Karpas-422 (cell line): ENCODE results near the gene VIM. TPM values are rescaled to one million over a fixed set of nuclear protein-coding genes. Genes with fewer than 3 reads are reported as not detected.
A peak's percentile ranks its signal among the peaks of the same experiment; 100 is the strongest.
"Not testable (repeated sequence)": the region's sequence is repeated elsewhere in the genome, so short reads cannot be mapped to it uniquely, and the experiment has no call there.

Experiments used
- DNase-seq: peaks from one replicate; pipeline ENCODE4 v3.0.0-alpha.2; 2015
- H2AFZ ChIP-seq: fragments of 200-600 bp; sonication (generic); 2 replicates; pipeline ENCODE4 v1.6.1; 2014; ENCODE audit warnings: antibody characterized with exemption, low read length, mixed read lengths
- H3K27ac ChIP-seq: fragments of 200-600 bp; sonication (generic); 2 replicates; pipeline ENCODE4 v1.5.1; 2014; ENCODE audit warnings: mild to moderate bottlenecking, low read length, moderate library complexity
- H3K27me3 ChIP-seq: fragments of 200-600 bp; sonication (generic); 2 replicates; pipeline ENCODE4 v1.6.1; 2014; ENCODE audit warnings: low read length, mixed read lengths
- H3K36me3 ChIP-seq: fragments of 200-600 bp; sonication (generic); 2 replicates; pipeline ENCODE4 v1.6.1; 2014; ENCODE audit warnings: low read length, mixed read lengths; ENCODE audit not compliant: insufficient read depth
- H3K4me1 ChIP-seq: fragments of 200-600 bp; sonication (generic); 2 replicates; pipeline ENCODE4 v1.6.1; 2014; ENCODE audit warnings: mild to moderate bottlenecking, low read length, mixed read lengths
- H3K4me2 ChIP-seq: fragments of 200-600 bp; sonication (generic); 2 replicates; pipeline ENCODE4 v1.6.1; 2014; ENCODE audit warnings: low read length, low read depth, mild to moderate bottlenecking; ENCODE audit not compliant: poor library complexity, severe bottlenecking
- H3K4me3 ChIP-seq: fragments of 200-600 bp; sonication (generic); 2 replicates; pipeline ENCODE4 v1.5.1; 2014; ENCODE audit warnings: mild to moderate bottlenecking, antibody characterized with exemption, low read length, mixed read lengths
- H3K79me2 ChIP-seq: fragments of 200-600 bp; sonication (generic); 2 replicates; pipeline ENCODE4 v1.6.1; 2014; ENCODE audit warnings: mild to moderate bottlenecking, low read length, mixed read lengths
- H3K9ac ChIP-seq: fragments of 200-600 bp; sonication (generic); 2 replicates; pipeline ENCODE4 v1.6.0; 2014; ENCODE audit warnings: low read length
- H3K9me2 ChIP-seq: fragments of 200-600 bp; sonication (generic), shearing (Covaris generic); replicated peaks from 2 replicates; pipeline ENCODE4 v1.6.0; 2014; ENCODE audit warnings: mild to moderate bottlenecking, low read length, moderate library complexity; ENCODE audit not compliant: insufficient read depth
- H3K9me3 ChIP-seq: fragments of 300-700, 200-600 bp; sonication (generic); 2 replicates; pipeline ENCODE4 v1.6.1; 2014; ENCODE audit warnings: low read length, mixed read lengths
- H4K20me1 ChIP-seq: fragments of 200-600 bp; sonication (generic); 2 replicates; pipeline ENCODE4 v1.6.1; 2014; ENCODE audit warnings: mild to moderate bottlenecking, antibody characterized with exemption, low read length, low read depth; ENCODE audit not compliant: insufficient read depth
- total RNA-seq: library from RNA; depleted of rRNA; stranded (reverse); fragments of >200 nt; shearing (Covaris generic); gene quantifications from 2 replicates; pipeline ENCODE4 v1.2.3, GENCODE V29; 2014; ENCODE audit warnings: low replicate concordance

The VIM gene
- total RNA-seq, 1 experiment from 2014 or later = 7.0 TPM

DNA sequence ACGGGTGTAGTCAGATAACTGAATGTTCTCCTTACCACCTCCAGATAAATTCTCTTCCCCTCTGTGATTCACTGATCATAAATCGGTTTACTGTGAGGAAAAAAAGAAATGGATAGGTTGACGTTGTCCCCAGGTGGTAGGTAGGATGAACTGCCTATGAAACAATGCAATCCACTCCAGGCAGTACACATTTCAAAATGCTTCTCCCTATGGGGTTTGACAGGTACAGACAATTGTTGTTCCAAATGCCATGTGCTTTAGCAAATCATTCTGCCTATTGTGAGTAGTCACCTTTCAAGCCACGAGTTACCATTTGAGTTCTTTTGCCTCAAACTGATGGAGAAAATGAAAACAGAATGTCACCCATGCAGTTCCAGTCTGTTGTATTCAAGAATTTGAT lies 21.8 kb downstream of the VIM start:
- no peaks in the 10 kb centered on the region for H3K9me3 ChIP-seq
- H3K4me2 ChIP-seq = no peak overlapping the region
- H3K9me2 ChIP-seq = no peaks in the 10 kb centered on the region
- no peak overlapping the region for H3K9ac ChIP-seq
- no peak for DNase-seq
- no peak overlapping the region for H2AFZ ChIP-seq
- H3K36me3 ChIP-seq = no peaks in the 10 kb centered on the region
- H3K4me3 ChIP-seq = no peak overlapping the region
- H3K27ac ChIP-seq = no peak overlapping the region
- H3K27me3 ChIP-seq = no peaks in the 10 kb centered on the region
- H4K20me1 ChIP-seq = no peaks in the 10 kb centered on the region
- H3K79me2 ChIP-seq = no peaks in the 10 kb centered on the region
- H3K4me1 ChIP-seq = no peaks in the 10 kb centered on the region

DNA sequence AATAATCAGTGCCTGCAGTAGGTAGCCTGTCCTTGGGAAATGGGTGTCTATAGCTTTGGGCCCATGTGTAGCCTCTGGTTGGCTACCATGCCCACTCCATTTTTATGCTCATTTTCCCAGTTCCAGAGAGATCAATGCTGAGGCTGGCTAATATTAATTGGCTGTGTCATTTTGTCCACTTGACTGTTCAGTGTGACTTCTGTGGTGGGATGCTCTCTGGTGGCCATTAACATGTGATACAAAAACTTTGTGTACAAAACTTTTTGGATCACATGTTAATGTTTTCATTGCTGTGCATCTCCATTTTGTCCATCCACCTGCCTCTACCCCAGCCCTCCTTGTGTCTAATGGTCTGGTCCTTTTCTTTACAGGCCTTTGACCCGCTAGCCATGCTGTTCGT lies 22.7 kb downstream of the VIM start:
- no peak for DNase-seq
- H3K9ac ChIP-seq = no peak overlapping the region

DNA sequence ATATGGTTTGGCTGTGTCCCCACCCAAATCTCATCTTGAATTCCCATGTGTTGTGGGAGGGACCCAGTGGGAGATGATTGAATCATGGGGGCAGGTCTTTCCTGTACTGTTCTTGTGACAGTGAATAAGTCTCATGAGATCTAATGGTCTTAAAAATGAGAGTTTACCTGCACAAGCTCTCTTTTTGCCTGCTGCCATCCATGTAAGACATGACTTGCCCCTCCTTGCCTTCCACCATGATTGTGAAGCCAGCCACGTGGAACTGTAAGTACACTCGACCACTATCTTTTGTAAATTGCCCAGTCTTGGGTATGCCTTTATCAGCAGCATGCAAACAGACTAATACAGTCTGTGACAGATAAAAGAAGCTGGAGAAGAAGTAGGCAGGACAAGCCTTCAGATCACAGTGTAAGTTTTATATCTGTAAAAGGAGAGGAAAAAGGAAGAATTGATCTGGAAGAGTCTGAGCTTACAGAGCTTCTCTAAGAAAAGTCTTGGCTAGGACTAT lies 26.6 kb downstream of the VIM start:
- not testable (repeated sequence) for H3K4me3 ChIP-seq, H3K9ac ChIP-seq, DNase-seq, H3K27ac ChIP-seq, H3K9me3 ChIP-seq, H3K36me3 ChIP-seq, H4K20me1 ChIP-seq, H3K9me2 ChIP-seq, H2AFZ ChIP-seq, H3K4me1 ChIP-seq, H3K4me2 ChIP-seq, H3K79me2 ChIP-seq, H3K27me3 ChIP-seq

More for the DNA sequence above, 22.7 kb downstream of the VIM start:
- Histone ChIP-seq H3K4me2 (no peak overlapping the region), H3K4me1 (no peaks in the 10 kb centered on the region), H3K9me2 (no peaks in the 10 kb centered on the region), H3K27me3 (no peaks in the 10 kb centered on the region), H3K27ac (no peak overlapping the region), H3K79me2 (no peaks in the 10 kb centered on the region), H3K4me3 (no peak overlapping the region), H2AFZ (no peak overlapping the region), H3K36me3 (no peaks in the 10 kb centered on the region), H3K9me3 (no peaks in the 10 kb centered on the region), H4K20me1 (no peaks in the 10 kb centered on the region)

DNA sequence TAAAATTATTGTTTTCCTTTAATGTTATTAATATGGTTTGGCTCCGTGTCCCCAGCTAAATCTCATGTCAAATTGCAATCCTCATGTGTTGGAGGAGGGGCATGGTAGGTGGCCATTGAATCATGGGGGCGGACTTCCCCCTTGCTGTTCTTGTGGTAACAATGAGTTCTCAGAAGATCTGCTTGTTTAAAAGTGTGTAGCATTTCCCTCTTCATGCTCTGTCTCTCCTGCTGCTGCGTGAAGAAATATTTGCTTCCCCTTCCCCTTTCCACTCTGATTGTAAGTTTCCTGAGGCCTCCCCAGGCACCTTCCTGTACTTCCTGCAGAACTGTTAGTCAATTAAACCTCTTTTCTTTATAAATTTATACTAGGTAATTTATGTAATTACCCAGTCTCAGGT lies 27.5 kb downstream of the VIM start:
- Histone ChIP-seq H3K9me3 (no peaks in the 10 kb centered on the region), H3K9me2 (no peaks in the 10 kb centered on the region), H3K4me1 (no peaks in the 10 kb centered on the region), H4K20me1 (no peaks in the 10 kb centered on the region), H3K4me3 (no peak overlapping the region), H3K79me2 (no peaks in the 10 kb centered on the region), H3K27ac (no peak overlapping the region), H3K36me3 (no peaks in the 10 kb centered on the region), H3K9ac (no peak overlapping the region), H3K4me2 (no peak overlapping the region), H2AFZ (no peak overlapping the region), H3K27me3 (no peaks in the 10 kb centered on the region)
- DNase-seq = no peak

DNA sequence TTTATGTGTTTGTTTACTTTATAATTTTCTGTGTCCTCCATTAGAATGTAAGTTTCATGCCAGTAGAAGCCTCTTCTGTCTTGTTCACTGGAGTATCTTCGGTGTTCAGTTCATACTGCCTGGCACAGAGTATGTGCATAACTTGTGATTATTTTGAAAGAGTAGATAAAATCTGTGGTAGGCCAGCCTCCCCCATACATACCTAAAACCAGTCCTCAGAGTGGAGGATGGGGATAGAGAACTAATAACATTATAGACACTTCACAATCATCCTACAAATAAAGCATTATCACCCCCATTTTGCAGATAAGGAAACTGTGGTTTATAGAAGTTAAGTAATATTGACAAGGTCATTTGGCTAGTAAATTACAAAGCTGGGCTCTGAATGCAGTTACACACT lies 28.0 kb downstream of the VIM start:
- H3K9ac ChIP-seq = no peak overlapping the region
- H3K9me3 ChIP-seq = no peaks in the 10 kb centered on the region
- H3K79me2 ChIP-seq = no peaks in the 10 kb centered on the region
- no peaks in the 10 kb centered on the region for H3K36me3 ChIP-seq
- no peak overlapping the region for H3K4me3 ChIP-seq
- H3K4me2 ChIP-seq = no peak overlapping the region
- no peaks in the 10 kb centered on the region for H4K20me1 ChIP-seq
- no peak overlapping the region for H2AFZ ChIP-seq
- no peak overlapping the region for H3K27ac ChIP-seq
- H3K27me3 ChIP-seq = no peaks in the 10 kb centered on the region
- DNase-seq = no peak
- H3K9me2 ChIP-seq = no peaks in the 10 kb centered on the region
- no peaks in the 10 kb centered on the region for H3K4me1 ChIP-seq

DNA sequence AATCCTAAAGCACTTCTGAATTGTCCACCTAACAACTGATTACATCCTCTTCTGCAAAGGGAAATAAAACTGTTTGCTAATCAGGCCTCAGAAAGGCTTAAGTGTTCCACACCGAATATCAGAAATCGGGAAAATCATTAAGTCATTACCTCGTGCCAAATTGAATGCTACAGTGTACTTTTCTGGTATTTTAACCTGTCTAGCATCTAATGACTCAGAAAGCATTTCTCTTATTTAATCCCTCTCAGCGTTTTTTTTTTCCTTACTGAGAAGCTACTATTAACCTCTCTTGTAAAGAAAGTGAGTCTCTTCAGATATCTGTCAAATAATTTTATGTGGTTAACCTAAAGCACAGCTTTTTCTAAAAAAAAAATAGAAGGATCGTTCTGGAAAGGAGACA lies 28.6 kb downstream of the VIM start:
- Histone ChIP-seq H2AFZ (no peak overlapping the region), H3K9ac (no peak overlapping the region), H3K27ac (no peak overlapping the region), H4K20me1 (no peaks in the 10 kb centered on the region), H3K79me2 (no peaks in the 10 kb centered on the region), H3K4me1 (no peaks in the 10 kb centered on the region), H3K9me3 (no peaks in the 10 kb centered on the region; the same call in 1 of the 2 replicates), H3K27me3 (no peaks in the 10 kb centered on the region), H3K9me2 (no peaks in the 10 kb centered on the region), H3K4me2 (no peak overlapping the region), H3K4me3 (no peak overlapping the region), H3K36me3 (no peaks in the 10 kb centered on the region)
- no peak for DNase-seq

DNA sequence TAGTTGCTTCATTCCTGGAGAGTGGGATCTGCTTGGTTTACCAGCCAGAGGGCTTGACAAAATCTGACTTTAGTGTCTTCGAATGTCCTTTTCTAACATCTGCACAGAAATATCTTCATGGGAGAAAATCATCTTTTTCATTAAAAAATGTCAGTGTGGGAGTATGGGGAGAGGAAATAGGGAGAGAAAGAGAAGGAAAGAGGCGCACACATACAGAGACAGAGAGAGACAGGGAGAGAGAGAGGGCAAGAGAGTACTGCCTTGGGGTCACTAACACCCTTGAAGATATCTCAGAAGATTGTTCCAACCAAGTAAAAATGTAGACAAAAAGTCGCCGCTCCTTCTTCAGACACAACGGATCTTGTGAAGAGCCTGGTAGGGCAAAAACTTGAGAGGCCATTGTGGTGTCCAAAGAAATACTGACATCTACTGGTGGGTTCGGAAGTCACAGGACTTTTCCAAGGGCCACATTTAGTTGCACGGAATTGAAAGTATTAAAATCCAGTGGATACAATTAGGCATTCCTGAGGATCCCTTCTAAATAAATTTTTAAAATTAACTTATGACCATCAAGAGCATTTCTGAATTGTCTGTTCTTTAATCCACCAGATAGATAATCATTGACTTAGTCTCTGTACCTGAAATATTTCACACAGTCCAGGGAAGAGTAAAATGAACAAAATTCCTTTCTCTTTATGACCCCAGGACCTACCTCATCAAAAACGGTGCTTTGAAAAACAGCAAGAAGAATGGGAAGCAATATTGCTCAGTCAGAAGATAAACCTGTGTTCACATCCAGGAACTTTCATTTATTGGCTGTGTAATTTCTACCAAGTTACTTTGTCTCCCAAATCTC lies 29.7 kb downstream of the VIM start:
- H3K4me2 ChIP-seq = no peak overlapping the region
- H3K9ac ChIP-seq = no peak overlapping the region

DNA sequence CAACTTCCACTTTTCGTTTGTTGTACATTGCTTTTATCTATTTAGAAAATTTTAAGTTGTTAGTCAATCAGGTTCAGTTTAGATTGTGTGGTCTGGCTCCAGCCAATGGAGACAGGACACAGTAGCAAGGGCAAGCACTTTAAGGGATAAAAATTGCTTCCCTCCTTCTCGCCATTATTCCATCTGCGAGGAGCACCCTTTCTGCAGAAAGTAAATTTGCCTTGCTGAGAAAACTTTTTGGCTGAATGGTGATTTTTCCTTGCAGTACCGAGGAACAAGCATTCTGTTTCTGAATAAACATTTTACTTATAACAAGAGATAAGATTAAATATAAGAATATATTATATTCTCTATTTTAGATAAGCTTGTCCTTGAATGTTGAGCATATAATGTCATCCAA lies 34.5 kb downstream of the VIM start:
- Histone ChIP-seq H2AFZ (no peak overlapping the region), H3K27me3 (no peaks in the 10 kb centered on the region), H3K36me3 (no peaks in the 10 kb centered on the region; the same call in 1 of the 2 replicates), H4K20me1 (no peaks in the 10 kb centered on the region), H3K4me2 (no peak overlapping the region), H3K9me2 (no peaks in the 10 kb centered on the region), H3K4me1 (no peaks in the 10 kb centered on the region), H3K9me3 (peaks cover 12% of the 10 kb centered on the region), H3K9ac (no peak overlapping the region), H3K4me3 (no peak overlapping the region), H3K27ac (no peak overlapping the region), H3K79me2 (no peaks in the 10 kb centered on the region)
- DNase-seq = no peak

More for the DNA sequence above, 29.7 kb downstream of the VIM start:
- DNase-seq = peak; percentile 80
- Histone ChIP-seq H3K9me2 (no peaks in the 10 kb centered on the region), H3K4me1 (no peaks in the 10 kb centered on the region), H3K27ac (no peak overlapping the region), H3K4me3 (no peak overlapping the region), H3K9me3 (peaks cover 5% of the 10 kb centered on the region; the same call in 1 of the 2 replicates), H2AFZ (no peak overlapping the region), H3K27me3 (no peaks in the 10 kb centered on the region), H3K79me2 (no peaks in the 10 kb centered on the region), H3K36me3 (no peaks in the 10 kb centered on the region; the same call in 1 of the 2 replicates), H4K20me1 (no peaks in the 10 kb centered on the region)
